HG03039 (cell line): Measurements from ENCODE around the gene MAML2.

Experiments
- ATAC-seq: cut with Tn5 transposase; IDR thresholded peaks from one replicate; pipeline ENCODE4 v1.9.1; 2021; ENCODE audit warnings: mild to moderate bottlenecking, moderate library complexity; ENCODE audit not compliant: unreplicated experiment

The MAML2 gene

GRCh38 chr11:95994329-95994728 is 348.7 kb downstream of the MAML2 start:
- no peak for ATAC-seq

- no peak for ATAC-seq
These were observed 349.3 kb downstream of the MAML2 start for GRCh38 chr11:95993438-95994298.

GRCh38 chr11:95991545-95991944 is 351.4 kb downstream of the MAML2 start:
- ATAC-seq, result no peak

GRCh38 chr11:95991101-95991500 is 351.9 kb downstream of the MAML2 start:
- ATAC-seq, result no peak

GRCh38 chr11:95989780-95990179 is 353.2 kb downstream of the MAML2 start:
- no peak for ATAC-seq

- ATAC-seq, result no peak
These were observed 353.9 kb downstream of the MAML2 start for GRCh38 chr11:95989076-95989605.

- no peak for ATAC-seq
These were observed 357.7 kb downstream of the MAML2 start for GRCh38 chr11:95985174-95985808.

- no peak for ATAC-seq
These were observed 358.9 kb downstream of the MAML2 start for GRCh38 chr11:95984072-95984471.

- no peak for ATAC-seq
These were observed 365.3 kb downstream of the MAML2 start for GRCh38 chr11:95977534-95978174.

- ATAC-seq, result no peak
These were observed 366.4 kb downstream of the MAML2 start for GRCh38 chr11:95976550-95976949.

- no peak for ATAC-seq
These were observed 367.7 kb downstream of the MAML2 start for GRCh38 chr11:95975343-95975742.

- ATAC-seq, result no peak
These were observed 370.9 kb downstream of the MAML2 start for GRCh38 chr11:95972060-95972459.

GRCh38 chr11:95968585-95968984 is 374.4 kb downstream of the MAML2 start:
- ATAC-seq, result no peak

GRCh38 chr11:95964281-95964680 is 378.7 kb downstream of the MAML2 start:
- ATAC-seq, result no peak

- ATAC-seq, result no peak
These were observed 381.2 kb downstream of the MAML2 start for GRCh38 chr11:95961758-95962157.

GRCh38 chr11:95950905-95951304 is 392.1 kb downstream of the MAML2 start:
- ATAC-seq, result no peak

GRCh38 chr11:95948637-95949036 is 394.4 kb downstream of the MAML2 start:
- no peak for ATAC-seq

GRCh38 chr11:95944623-95945022 is 398.4 kb downstream of the MAML2 start:
- ATAC-seq, result no peak

GRCh38 chr11:95943546-95943945 is 399.4 kb downstream of the MAML2 start:
- ATAC-seq, result no peak

GRCh38 chr11:95939091-95939490 is 403.9 kb downstream of the MAML2 start:
- ATAC-seq, result no peak

- ATAC-seq, result no peak
These were observed 405.6 kb downstream of the MAML2 start for GRCh38 chr11:95937358-95937757.

- no peak for ATAC-seq
These were observed 409.4 kb downstream of the MAML2 start for GRCh38 chr11:95933594-95933993.
